Breast epithelium (tissue), 3 donors: Measurements from ENCODE around the gene USP17L17.
"Not testable (repeated sequence)": the region's sequence is repeated elsewhere in the genome, so short reads cannot be mapped to it uniquely, and the experiment has no call there.

ENCODE experiments used
- POLR2AphosphoS5 ChIP-seq, 3 donors: sonication (generic); formaldehyde crosslinking; IDR thresholded peaks; one replicate each; pipeline ENCODE4 v1.6.1; 2017; ENCODE audit warnings: antibody characterized with exemption in 3 of 3
- TF ChIP-seq, protein P1 (sequence below), 3 donors: fragments of 450-650 bp; IDR thresholded peaks; one replicate each; pipeline ENCODE4 v1.5.1; 2016 to 2017; ENCODE audit warnings: antibody characterized with exemption in 3 of 3, mild to moderate bottlenecking in 3 of 3, moderate library complexity in 3 of 3

DNA sequence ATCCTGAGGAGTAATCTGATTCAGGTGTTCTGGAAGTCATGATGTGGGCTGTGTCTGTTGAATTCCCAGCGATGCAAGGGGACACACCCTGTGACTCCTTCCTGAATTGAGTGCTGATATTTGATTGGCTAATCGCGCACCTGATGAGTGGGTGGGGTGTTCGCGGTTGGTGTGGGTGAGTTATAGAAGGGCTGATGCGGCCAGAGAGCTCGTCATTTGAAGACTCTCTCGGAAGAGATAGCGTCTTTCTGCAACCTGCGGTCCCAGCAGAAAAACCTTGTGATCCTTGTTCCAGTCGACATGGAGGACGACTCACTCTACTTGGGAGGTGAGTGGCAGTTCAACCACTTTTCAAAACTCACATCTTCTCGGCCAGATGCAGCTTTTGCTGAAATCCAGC is 33.3 kb upstream of the USP17L17 start, which contains the start of gene USP17L10:
- TF ChIP-seq, protein P1, sequence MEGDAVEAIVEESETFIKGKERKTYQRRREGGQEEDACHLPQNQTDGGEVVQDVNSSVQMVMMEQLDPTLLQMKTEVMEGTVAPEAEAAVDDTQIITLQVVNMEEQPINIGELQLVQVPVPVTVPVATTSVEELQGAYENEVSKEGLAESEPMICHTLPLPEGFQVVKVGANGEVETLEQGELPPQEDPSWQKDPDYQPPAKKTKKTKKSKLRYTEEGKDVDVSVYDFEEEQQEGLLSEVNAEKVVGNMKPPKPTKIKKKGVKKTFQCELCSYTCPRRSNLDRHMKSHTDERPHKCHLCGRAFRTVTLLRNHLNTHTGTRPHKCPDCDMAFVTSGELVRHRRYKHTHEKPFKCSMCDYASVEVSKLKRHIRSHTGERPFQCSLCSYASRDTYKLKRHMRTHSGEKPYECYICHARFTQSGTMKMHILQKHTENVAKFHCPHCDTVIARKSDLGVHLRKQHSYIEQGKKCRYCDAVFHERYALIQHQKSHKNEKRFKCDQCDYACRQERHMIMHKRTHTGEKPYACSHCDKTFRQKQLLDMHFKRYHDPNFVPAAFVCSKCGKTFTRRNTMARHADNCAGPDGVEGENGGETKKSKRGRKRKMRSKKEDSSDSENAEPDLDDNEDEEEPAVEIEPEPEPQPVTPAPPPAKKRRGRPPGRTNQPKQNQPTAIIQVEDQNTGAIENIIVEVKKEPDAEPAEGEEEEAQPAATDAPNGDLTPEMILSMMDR (IDR thresholded peaks at IDR 0.05): not testable (repeated sequence)
- TF ChIP-seq POLR2AphosphoS5 (IDR thresholded peaks at IDR 0.05): not testable (repeated sequence)
